Activated CD4-positive, alpha-beta memory T cell treated with anti-CD3 and anti-CD28 coated beads for 36 hours (primary cell): Measurements from ENCODE around the gene CPLX4. TPM values are rescaled to one million over a fixed set of nuclear protein-coding genes. Genes with fewer than 3 reads are reported as not detected.

Source experiments
- CTCF ChIA-PET: fragments of 350-600 bp; sonication (Branson Sonifier 250); formaldehyde crosslinking; loops from one replicate; lab custom pipeline; 2021; ENCODE audit warnings: antibody characterized with exemption, inconsistent platforms; lab: Charles Lee
- POLR2A ChIA-PET: fragments of 350-600 bp; sonication (Branson Sonifier 250); formaldehyde crosslinking; loops from one replicate; lab custom pipeline; 2021; ENCODE audit warnings: antibody characterized with exemption; lab: Charles Lee
- DNase-seq: peaks from one replicate; pipeline ENCODE4 v3.0.0-alpha.2; 2020
- H3K27ac Mint-ChIP-seq: one replicate; pipeline ENCODE4 v1.8.0; 2021; ENCODE audit warnings: mixed read lengths
- H3K27me3 Mint-ChIP-seq: one replicate; pipeline ENCODE4 v1.8.0; 2021; ENCODE audit warnings: mixed read lengths
- H3K36me3 Mint-ChIP-seq: one replicate; pipeline ENCODE4 v1.8.0; 2021; ENCODE audit warnings: mixed read lengths
- H3K4me1 Mint-ChIP-seq: one replicate; pipeline ENCODE4 v1.8.0; 2021; ENCODE audit warnings: low read depth, mixed read lengths
- H3K4me3 Mint-ChIP-seq: one replicate; pipeline ENCODE4 v1.8.0; 2021; ENCODE audit warnings: mild to moderate bottlenecking, mixed read lengths
- H3K9me3 Mint-ChIP-seq: one replicate; pipeline ENCODE4 v1.8.0; 2021; ENCODE audit warnings: mixed read lengths
- intact Hi-C: fragments of 100-400 bp; cut with micrococcal nuclease; formaldehyde crosslinking; loops from one replicate; pipeline ENCODE4 v1.15.1; 2023
- total RNA-seq, 2 experiments: library from RNA; stranded (reverse); gene quantifications; one replicate each; pipeline ENCODE4 v1.2.3, GENCODE V29; 2021

The CPLX4 gene
- total RNA-seq, 2 experiments from 2014 or later = not detected

DNA sequence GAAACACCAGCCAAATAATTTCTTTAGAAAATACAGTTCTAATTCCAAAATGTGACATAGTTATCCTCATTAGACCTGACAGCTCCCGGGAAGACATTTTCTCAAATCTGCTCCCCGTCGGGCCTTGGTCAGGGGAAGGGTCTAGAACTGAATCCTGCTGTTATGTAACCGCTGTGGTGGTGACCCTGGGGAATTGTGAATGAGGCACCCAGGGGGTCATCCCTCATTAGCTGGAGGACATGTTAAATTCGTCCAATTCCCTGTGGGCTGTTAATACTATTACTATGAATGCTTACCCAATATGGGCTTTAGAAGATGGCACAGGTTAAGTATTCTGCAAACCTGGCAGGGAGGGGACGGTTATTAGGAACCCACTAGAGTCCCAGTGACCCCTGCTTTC is 11.8 kb downstream of the CPLX4 start:
- peaks cover 34% of the 10 kb centered on the region for H3K27me3 Mint-ChIP-seq
- intact Hi-C loops = loop anchor here (5.0 kb wide), 1 partner anchor 39 kb away; no protein-coding TSS in a partner anchor
- CTCF ChIA-PET = interaction anchor here (9.4 kb wide), 1 partner anchor 96 kb away, joined by 201 read pairs; no protein-coding TSS in a partner anchor

DNA sequence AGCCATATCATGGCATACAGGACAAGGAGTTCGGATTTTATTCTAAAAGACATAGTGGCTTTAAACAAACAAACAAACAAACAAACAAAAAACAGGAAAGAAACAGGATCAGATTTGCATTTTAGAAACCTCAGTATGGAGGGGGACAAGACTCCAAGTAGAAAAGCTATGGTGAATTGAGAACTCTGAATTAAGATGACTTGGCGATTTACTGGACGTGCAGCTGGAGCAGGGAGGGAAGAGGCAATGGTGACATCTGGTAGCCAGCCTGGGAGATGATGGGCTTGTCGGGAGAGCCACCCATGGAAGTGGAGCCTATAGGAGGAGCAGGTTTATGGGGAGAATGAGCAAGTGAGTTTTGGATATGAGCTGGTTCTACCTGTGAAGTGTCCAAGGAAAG is 13.2 kb downstream of the CPLX4 start:
- POLR2A ChIA-PET = no interaction called here
- H3K27ac Mint-ChIP-seq = no peak overlapping the region
- DNase-seq = no peak
- H3K4me1 Mint-ChIP-seq = peaks cover 3% of the 10 kb centered on the region
- intact Hi-C loops = loop anchor here (5.0 kb wide), 1 partner anchor 38 kb away; no protein-coding TSS in a partner anchor
- H3K9me3 Mint-ChIP-seq = no peaks in the 10 kb centered on the region
- no peak overlapping the region for H3K4me3 Mint-ChIP-seq
- H3K27me3 Mint-ChIP-seq = peaks cover 28% of the 10 kb centered on the region
- CTCF ChIA-PET = interaction anchor here (0.7 to 9.4 kb wide), 2 partner anchors 97 to 220 kb away, joined by 3 to 201 read pairs; no protein-coding TSS in a partner anchor
- no peaks in the 10 kb centered on the region for H3K36me3 Mint-ChIP-seq

More for the DNA sequence above, 11.8 kb downstream of the CPLX4 start:
- no peak overlapping the region for H3K27ac Mint-ChIP-seq
- H3K4me3 Mint-ChIP-seq = no peak overlapping the region
- POLR2A ChIA-PET = no interaction called here
- peaks cover 3% of the 10 kb centered on the region for H3K4me1 Mint-ChIP-seq
- H3K36me3 Mint-ChIP-seq = no peaks in the 10 kb centered on the region
- no peaks in the 10 kb centered on the region for H3K9me3 Mint-ChIP-seq
- DNase-seq = no peak

DNA sequence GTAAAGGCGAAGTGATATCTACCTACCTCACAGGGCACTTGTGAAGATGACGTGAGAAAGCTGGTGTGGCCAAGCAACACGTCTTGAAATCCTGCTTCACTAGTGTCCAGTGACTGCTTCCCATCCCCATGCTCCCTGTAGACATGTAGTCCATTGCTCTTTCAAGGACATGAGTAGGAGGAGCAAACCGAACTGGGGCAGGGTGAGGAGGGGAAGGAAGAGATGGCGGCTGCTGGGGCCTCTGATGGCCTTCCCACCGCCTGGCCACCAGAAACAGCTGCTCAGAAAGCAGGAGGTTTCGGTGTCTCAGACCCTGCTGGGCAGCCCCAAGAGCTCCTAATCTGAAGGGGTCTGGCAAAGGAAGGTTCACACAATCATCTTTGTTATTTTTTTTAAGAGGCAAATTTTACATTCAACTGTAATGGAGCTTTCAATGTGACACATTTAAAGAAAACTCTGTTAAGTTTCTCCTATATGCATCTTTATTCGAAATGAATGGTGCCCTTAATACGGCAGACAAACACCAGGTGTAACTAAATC is 14.7 kb downstream of the CPLX4 start:
- Mint-ChIP-seq H3K9me3 (no peaks in the 10 kb centered on the region), H3K36me3 (no peaks in the 10 kb centered on the region), H3K4me1 (peaks cover 3% of the 10 kb centered on the region), H3K27ac (no peak overlapping the region), H3K27me3 (peaks cover 22% of the 10 kb centered on the region), H3K4me3 (no peak overlapping the region)
- intact Hi-C loops = no loop called here
- CTCF ChIA-PET = interaction anchor here (0.9 to 2.5 kb wide), 3 partner anchors 34 to 99 kb away, joined by 3 to 38 read pairs (median 8); no protein-coding TSS in a partner anchor
- DNase-seq = no peak
- POLR2A ChIA-PET = no interaction called here

DNA sequence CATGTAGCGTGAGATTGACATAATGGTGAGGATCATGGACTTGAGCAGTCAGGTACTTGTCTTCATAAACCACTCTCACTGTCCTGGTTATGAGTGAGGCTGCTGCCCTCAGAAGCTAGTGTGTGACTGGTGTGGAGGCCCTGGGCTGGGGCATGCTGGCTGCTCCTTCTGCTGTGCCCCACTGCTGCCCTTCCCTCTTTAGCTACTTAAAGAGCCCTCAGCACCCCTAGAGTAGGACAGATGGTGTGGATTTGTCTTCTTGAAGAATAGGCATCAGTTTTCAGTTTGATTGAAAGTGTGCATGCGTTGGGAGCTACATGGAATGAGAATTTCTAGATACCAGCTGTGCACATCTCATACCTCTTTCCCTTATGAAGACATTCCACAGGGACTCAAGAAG is 15.4 kb downstream of the CPLX4 start:
- ChIA-PET POLR2A (no interaction called here), CTCF (interaction anchor here (0.8 to 2.5 kb wide), 5 partner anchors 9 to 522 kb away, joined by 3 to 38 read pairs (median 4); no protein-coding TSS in a partner anchor)
- H3K9me3 Mint-ChIP-seq = no peaks in the 10 kb centered on the region
- DNase-seq = no peak
- no peak overlapping the region for H3K27ac Mint-ChIP-seq
- no peak overlapping the region for H3K4me3 Mint-ChIP-seq
- intact Hi-C loops = no loop called here
- no peaks in the 10 kb centered on the region for H3K36me3 Mint-ChIP-seq
- H3K4me1 Mint-ChIP-seq = no peaks in the 10 kb centered on the region
- H3K27me3 Mint-ChIP-seq = peaks cover 18% of the 10 kb centered on the region

DNA sequence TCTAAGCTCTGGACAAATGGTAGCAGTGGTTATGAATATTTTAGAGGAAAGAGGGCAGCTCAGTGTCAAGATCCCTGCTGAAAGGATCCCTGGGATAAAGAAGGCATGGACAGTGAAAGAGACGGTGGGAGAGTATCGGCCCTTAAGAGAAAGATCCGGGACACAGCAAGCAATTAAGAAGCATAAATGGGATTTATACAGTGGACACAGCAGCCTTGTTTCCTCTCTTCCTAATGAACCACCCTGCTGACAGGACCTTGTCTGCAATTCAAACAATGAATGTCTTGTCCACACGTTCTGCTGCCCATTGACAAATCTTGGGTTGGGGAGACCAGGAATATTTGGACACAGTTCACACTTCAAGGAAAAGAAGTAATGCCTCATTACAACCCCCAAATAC is 16.5 kb downstream of the CPLX4 start:
- no peak for DNase-seq
- H3K36me3 Mint-ChIP-seq = no peaks in the 10 kb centered on the region
- ChIA-PET POLR2A (no interaction called here), CTCF (interaction anchor here (1.2 to 2.5 kb wide), 3 partner anchors 8 to 217 kb away, joined by 3 to 38 read pairs (median 4); no protein-coding TSS in a partner anchor)
- H3K4me1 Mint-ChIP-seq = no peaks in the 10 kb centered on the region
- H3K4me3 Mint-ChIP-seq = no peak overlapping the region
- H3K27ac Mint-ChIP-seq = no peak overlapping the region
- peaks cover 14% of the 10 kb centered on the region for H3K27me3 Mint-ChIP-seq
- intact Hi-C loops = no loop called here
- H3K9me3 Mint-ChIP-seq = no peaks in the 10 kb centered on the region

DNA sequence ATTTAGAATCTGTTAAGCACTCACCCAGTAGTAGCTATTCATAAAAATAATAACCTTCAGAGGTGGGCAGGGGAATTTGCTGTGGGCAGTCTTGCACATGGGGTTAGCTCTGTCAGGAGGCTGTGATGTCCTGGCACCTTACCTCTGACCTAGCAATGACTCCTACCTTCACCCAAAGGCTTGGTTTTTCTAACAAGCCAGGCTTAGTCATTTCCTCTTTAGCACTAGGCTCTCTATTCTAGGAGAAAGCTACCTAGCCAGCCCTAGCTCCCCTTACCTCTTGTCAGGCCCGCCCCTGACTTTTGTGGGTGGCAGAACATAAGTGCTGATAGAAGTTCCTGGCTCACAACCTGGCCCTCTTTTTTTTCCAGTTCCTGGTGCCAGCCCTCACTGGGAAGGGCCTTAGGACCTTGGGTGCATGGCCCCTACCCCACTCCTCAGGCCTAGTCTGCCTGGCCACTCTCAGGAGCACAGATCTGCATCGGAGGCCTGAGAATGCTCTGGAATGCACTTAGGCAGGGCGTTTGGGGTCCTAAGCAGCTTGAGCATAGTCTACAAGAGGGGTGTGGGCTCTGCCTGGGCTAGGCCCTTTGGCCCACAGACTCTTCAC is 17.7 kb downstream of the CPLX4 start:
- Mint-ChIP-seq H3K27ac (no peak overlapping the region), H3K36me3 (no peaks in the 10 kb centered on the region), H3K27me3 (peaks cover 10% of the 10 kb centered on the region), H3K4me3 (no peak overlapping the region), H3K9me3 (no peaks in the 10 kb centered on the region), H3K4me1 (no peaks in the 10 kb centered on the region)
- ChIA-PET CTCF (interaction anchor here (1.6 to 2.1 kb wide), 3 partner anchors 8 to 102 kb away, joined by 6 to 11 read pairs (median 7); no protein-coding TSS in a partner anchor), POLR2A (no interaction called here)
- intact Hi-C loops = no loop called here
- peak; percentile 18 for DNase-seq

DNA sequence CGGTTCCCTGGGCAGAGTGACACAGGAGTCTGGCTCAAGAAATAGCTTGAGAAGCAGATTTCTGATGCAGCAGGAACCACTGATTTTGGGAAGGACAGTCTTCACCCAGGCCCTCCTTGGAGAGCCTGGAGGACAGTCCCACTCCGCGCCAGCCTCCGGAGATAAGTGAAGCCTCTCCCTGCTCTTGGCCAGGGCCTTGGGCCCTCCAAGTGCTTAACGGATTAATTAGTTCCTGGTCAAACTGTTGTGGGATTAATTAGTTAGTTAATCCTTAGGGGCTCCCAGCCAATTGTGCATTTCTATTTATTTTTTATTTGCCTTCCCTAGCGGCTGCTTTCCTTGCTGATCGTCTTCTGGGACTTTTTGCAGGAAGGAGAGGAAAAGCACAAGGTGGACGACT is 19.6 kb downstream of the CPLX4 start:
- H3K9me3 Mint-ChIP-seq = no peaks in the 10 kb centered on the region
- H3K4me3 Mint-ChIP-seq = no peak overlapping the region
- no peak overlapping the region for H3K27ac Mint-ChIP-seq
- peaks cover 14% of the 10 kb centered on the region for H3K27me3 Mint-ChIP-seq
- no peaks in the 10 kb centered on the region for H3K4me1 Mint-ChIP-seq
- no peaks in the 10 kb centered on the region for H3K36me3 Mint-ChIP-seq
- POLR2A ChIA-PET = no interaction called here
- intact Hi-C loops = no loop called here
- no peak for DNase-seq
- CTCF ChIA-PET = interaction anchor here (0.9 to 1.3 kb wide), 2 partner anchors 10 to 104 kb away, joined by 3 to 5 read pairs; no protein-coding TSS in a partner anchor

DNA sequence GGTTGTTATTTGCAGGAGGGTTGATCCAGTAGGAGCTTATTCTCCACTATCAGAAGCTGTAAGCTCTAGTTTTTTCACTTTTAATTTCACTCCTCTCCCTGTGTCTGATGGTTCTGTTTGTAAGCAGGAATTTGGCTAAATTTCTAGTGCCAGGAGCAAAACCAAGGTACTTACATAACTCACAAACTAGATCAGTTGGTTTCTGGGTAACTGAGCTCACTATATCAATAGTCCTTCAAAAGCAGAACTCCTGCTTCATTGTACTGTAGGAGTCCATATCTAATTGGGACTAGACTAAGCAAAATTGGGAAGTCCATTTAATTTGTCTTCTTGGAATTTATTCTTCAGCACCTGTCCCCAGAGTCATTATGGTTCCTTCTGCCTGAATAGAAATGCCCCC is 25.1 kb downstream of the CPLX4 start:
- CTCF ChIA-PET = interaction anchor here (1.2 kb wide), 1 partner anchor 9 kb away, joined by 3 read pairs; no protein-coding TSS in a partner anchor
- no peaks in the 10 kb centered on the region for H3K9me3 Mint-ChIP-seq

DNA sequence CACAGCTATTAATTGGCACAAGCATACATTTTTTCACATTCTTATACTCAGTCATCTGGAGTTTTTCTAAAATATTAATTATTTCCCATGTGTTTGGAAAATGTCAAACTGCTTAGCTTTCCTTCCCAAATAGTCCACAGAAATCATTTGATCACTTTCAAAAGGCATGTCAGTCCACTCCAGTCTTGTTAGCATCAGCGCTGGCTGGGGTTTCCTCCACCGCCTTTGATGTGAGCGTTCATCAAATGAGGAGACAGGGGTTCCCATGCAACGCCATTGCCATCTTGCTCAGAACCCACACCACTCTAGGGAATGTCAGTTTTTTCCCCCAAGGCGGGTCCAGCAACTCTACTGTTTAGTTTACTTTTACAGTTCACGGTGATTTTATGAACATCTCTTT is 32.1 kb downstream of the CPLX4 start:
- H3K9me3 Mint-ChIP-seq = no peaks in the 10 kb centered on the region
- H3K27me3 Mint-ChIP-seq = peaks cover 36% of the 10 kb centered on the region
- ChIA-PET POLR2A (no interaction called here), CTCF (interaction anchor here (1.5 kb wide), 1 partner anchor 116 kb away, joined by 6 read pairs; no protein-coding TSS in a partner anchor)
- H3K4me3 Mint-ChIP-seq = no peak overlapping the region
- DNase-seq = no peak
- H3K27ac Mint-ChIP-seq = no peak overlapping the region
- intact Hi-C loops = no loop called here
- no peaks in the 10 kb centered on the region for H3K36me3 Mint-ChIP-seq
- no peaks in the 10 kb centered on the region for H3K4me1 Mint-ChIP-seq

More for the DNA sequence above, 25.1 kb downstream of the CPLX4 start:
- Mint-ChIP-seq H3K4me3 (no peak overlapping the region), H3K4me1 (no peaks in the 10 kb centered on the region), H3K36me3 (no peaks in the 10 kb centered on the region), H3K27me3 (peaks cover 35% of the 10 kb centered on the region), H3K27ac (no peak overlapping the region)
- intact Hi-C loops = no loop called here
- no peak for DNase-seq
- POLR2A ChIA-PET = interaction anchor here (1.5 kb wide), 1 partner anchor 20 kb away, joined by 3 read pairs; the partner anchor contains the start of gene RAX

DNA sequence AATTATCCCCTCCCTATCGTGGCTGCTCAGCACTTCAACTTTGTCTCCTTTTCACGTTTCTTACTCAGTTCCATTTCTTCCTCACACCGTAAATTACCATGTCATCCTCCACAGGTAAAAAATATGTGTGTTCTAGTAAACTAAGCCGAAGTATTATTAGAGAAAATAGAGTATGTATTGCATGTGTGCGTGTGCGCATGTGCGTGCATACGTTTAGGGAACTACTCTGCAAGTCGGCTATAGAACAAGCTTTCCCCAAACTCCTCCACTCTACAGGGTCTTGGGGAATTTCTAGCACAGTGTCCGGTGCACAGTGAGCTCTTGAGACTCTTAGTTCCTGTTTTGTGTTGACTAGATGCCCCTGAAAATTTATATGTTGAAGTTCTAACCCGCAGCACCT is 36.1 kb downstream of the CPLX4 start:
- CTCF ChIA-PET = no interaction called here
- no peak for DNase-seq
- H3K27ac Mint-ChIP-seq = no peak overlapping the region
- POLR2A ChIA-PET = no interaction called here
- H3K4me3 Mint-ChIP-seq = no peak overlapping the region
- no peaks in the 10 kb centered on the region for H3K36me3 Mint-ChIP-seq
- H3K4me1 Mint-ChIP-seq = no peaks in the 10 kb centered on the region
- no peaks in the 10 kb centered on the region for H3K9me3 Mint-ChIP-seq
- intact Hi-C loops = no loop called here
- peaks cover 44% of the 10 kb centered on the region for H3K27me3 Mint-ChIP-seq

DNA sequence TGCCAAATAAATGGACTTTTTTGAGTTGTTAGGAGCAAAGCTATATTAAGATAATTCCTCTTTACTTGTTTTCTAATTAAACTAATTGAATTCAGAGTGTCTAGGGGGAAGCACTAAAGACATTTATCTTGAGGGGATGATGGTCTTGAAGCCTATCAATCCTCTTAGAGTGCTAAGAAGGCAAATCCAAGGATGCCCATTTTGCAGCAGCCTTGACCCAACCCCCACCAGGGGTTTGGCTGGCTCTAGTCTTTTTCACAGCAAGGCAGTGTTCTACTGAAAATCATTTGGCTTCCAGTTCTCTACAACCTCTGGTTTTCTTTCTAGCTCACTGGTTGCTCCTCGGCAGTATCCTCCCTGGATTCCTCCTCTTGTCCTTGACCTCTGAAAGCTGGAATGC is 38.7 kb downstream of the CPLX4 start:
- H3K4me1 Mint-ChIP-seq = no peaks in the 10 kb centered on the region
- no peaks in the 10 kb centered on the region for H3K36me3 Mint-ChIP-seq
- DNase-seq = no peak
- H3K4me3 Mint-ChIP-seq = no peak overlapping the region
- POLR2A ChIA-PET = no interaction called here
- H3K27ac Mint-ChIP-seq = no peak overlapping the region
- CTCF ChIA-PET = interaction anchor here (0.7 to 1.0 kb wide), 2 partner anchors 31 to 123 kb away, joined by 3 to 4 read pairs; no protein-coding TSS in a partner anchor
- peaks cover 47% of the 10 kb centered on the region for H3K27me3 Mint-ChIP-seq
- H3K9me3 Mint-ChIP-seq = no peaks in the 10 kb centered on the region
- intact Hi-C loops = loop anchor here (10.0 kb wide), 1 partner anchor 1845 kb away; the partner anchor contains the start of gene ONECUT2

DNA sequence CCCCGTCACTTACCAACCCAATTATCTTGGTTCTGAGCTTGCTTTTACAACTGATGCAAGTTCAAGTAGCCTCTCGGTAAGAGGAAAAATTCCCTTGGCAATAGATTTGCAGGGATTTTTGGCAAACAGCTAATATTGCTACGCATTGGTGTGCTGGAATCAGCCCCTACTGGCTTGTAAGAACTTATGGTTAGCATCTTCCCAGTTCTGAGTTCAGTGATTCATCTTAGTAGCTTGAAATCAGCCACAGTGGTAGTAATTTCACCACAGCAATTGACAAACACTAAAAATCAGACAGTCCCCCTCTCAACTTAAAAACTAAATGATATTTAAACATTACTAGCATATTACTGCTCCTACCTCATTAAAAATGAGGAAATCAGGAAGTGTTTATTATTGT is 39.3 kb downstream of the CPLX4 start:
- peaks cover 51% of the 10 kb centered on the region for H3K27me3 Mint-ChIP-seq
- intact Hi-C loops = loop anchor here (10.0 kb wide), 1 partner anchor 1844 kb away; the partner anchor contains the start of gene ONECUT2
- H3K27ac Mint-ChIP-seq = no peak overlapping the region
- H3K4me1 Mint-ChIP-seq = no peaks in the 10 kb centered on the region
- H3K4me3 Mint-ChIP-seq = no peak overlapping the region
- no peaks in the 10 kb centered on the region for H3K9me3 Mint-ChIP-seq
- no peak for DNase-seq
- CTCF ChIA-PET = interaction anchor here (0.7 to 1.0 kb wide), 2 partner anchors 30 to 123 kb away, joined by 3 to 4 read pairs; no protein-coding TSS in a partner anchor
- POLR2A ChIA-PET = no interaction called here
- H3K36me3 Mint-ChIP-seq = no peaks in the 10 kb centered on the region
